Astrocyte (in vitro differentiated cells and primary cell): ENCODE data around the gene TAL1. TPM values are rescaled to one million over a fixed set of nuclear protein-coding genes. Genes with fewer than 3 reads are reported as not detected.

ENCODE experiments used
- DNase-seq: peaks from one replicate; pipeline ENCODE4 v3.0.0-alpha.2; 2010; ENCODE audit warnings: low read depth
- FAIRE-seq: peaks from 2 replicates; lab custom pipeline; 2011; peaks lifted over from hg19 to GRCh38; lab: Jason Lieb, UNC
- H2AFZ ChIP-seq: 2 replicates; pipeline ENCODE4 v1.6.0; 2012; ENCODE audit warnings: low read depth, low read length, inconsistent platforms
- H3K27ac ChIP-seq: 2 replicates; pipeline ENCODE4 v1.5.1; 2011; ENCODE audit warnings: low read depth, low read length, inconsistent platforms
- H3K27me3 ChIP-seq: 2 replicates; pipeline ENCODE4 v1.6.0; 2011; ENCODE audit warnings: low read length, inconsistent platforms; ENCODE audit not compliant: insufficient read depth
- H3K36me3 ChIP-seq: 2 replicates; pipeline ENCODE4 v1.5.1; 2011; ENCODE audit warnings: low read length, inconsistent platforms; ENCODE audit not compliant: insufficient read depth
- H3K4me1 ChIP-seq: 2 replicates; pipeline ENCODE4 v1.5.1; 2011; ENCODE audit warnings: low read length, inconsistent platforms; ENCODE audit not compliant: insufficient read depth
- H3K4me2 ChIP-seq: 2 replicates; pipeline ENCODE4 v1.6.0; 2012; ENCODE audit warnings: low read length, inconsistent platforms
- H3K4me3 ChIP-seq: 2 replicates; pipeline ENCODE4 v1.5.1; 2011; ENCODE audit warnings: low read depth, mild to moderate bottlenecking, low read length, inconsistent platforms; ENCODE audit not compliant: insufficient read depth
- H3K79me2 ChIP-seq: 2 replicates; pipeline ENCODE4 v1.6.0; 2012; ENCODE audit warnings: mild to moderate bottlenecking, low read length, inconsistent platforms; ENCODE audit not compliant: insufficient read depth
- H3K9ac ChIP-seq: 2 replicates; pipeline ENCODE4 v1.6.0; 2012; ENCODE audit warnings: mild to moderate bottlenecking, low read length, inconsistent platforms
- H3K9me3 ChIP-seq: 2 replicates; pipeline ENCODE4 v1.5.1; 2012; ENCODE audit warnings: low read depth, mild to moderate bottlenecking, low read length, inconsistent platforms; ENCODE audit not compliant: insufficient read depth
- H4K20me1 ChIP-seq: 2 replicates; pipeline ENCODE4 v1.6.0; 2012; ENCODE audit warnings: low read length, inconsistent platforms; ENCODE audit not compliant: insufficient read depth
- H3K27ac Mint-ChIP-seq: one replicate; pipeline ENCODE4 v1.8.0; 2021; ENCODE audit warnings: mild to moderate bottlenecking, mixed read lengths; ENCODE audit not compliant: unreplicated experiment
- H3K27me3 Mint-ChIP-seq: one replicate; pipeline ENCODE4 v1.8.0; 2021; ENCODE audit warnings: low read depth, mixed read lengths; ENCODE audit not compliant: unreplicated experiment
- H3K36me3 Mint-ChIP-seq: one replicate; pipeline ENCODE4 v1.8.0; 2021; ENCODE audit warnings: low read depth, mixed read lengths; ENCODE audit not compliant: unreplicated experiment
- H3K4me1 Mint-ChIP-seq: one replicate; pipeline ENCODE4 v1.8.0; 2021; ENCODE audit warnings: low read depth, mixed read lengths; ENCODE audit not compliant: unreplicated experiment
- H3K4me3 Mint-ChIP-seq: one replicate; pipeline ENCODE4 v1.8.0; 2021; ENCODE audit warnings: mild to moderate bottlenecking, moderate library complexity, mixed read lengths; ENCODE audit not compliant: unreplicated experiment
- H3K9me3 Mint-ChIP-seq: one replicate; pipeline ENCODE4 v1.8.0; 2021; ENCODE audit warnings: mild to moderate bottlenecking, mixed read lengths; ENCODE audit not compliant: unreplicated experiment
- EZH2 ChIP-seq: IDR thresholded peaks from 2 replicates; pipeline ENCODE4 v1.6.1; 2012; ENCODE audit warnings: mild to moderate bottlenecking, low read length, inconsistent platforms; ENCODE audit not compliant: insufficient read depth
- total RNA-seq: library from RNA; stranded (reverse); gene quantifications from 2 replicates; pipeline ENCODE4 v1.2.1, GENCODE V29; 2021
- TF ChIP-seq, protein P1 (sequence below): IDR thresholded peaks from 2 replicates; pipeline ENCODE4 v1.5.1; 2011; ENCODE audit warnings: low read depth, mild to moderate bottlenecking, inconsistent platforms, low read length, moderate library complexity; ENCODE audit not compliant: insufficient read depth

The TAL1 gene
- total RNA-seq, 1 donor from 2014 or later = 0.14 TPM

- no peaks in the 10 kb centered on the region for H3K9me3 ChIP-seq
- Mint-ChIP-seq H3K27ac (no peak overlapping the region), H3K9me3 (peaks cover 2% of the 10 kb centered on the region), H3K27me3 (peaks cover 43% of the 10 kb centered on the region), H3K36me3 (peaks cover 3% of the 10 kb centered on the region), H3K4me1 (peaks cover 20% of the 10 kb centered on the region), H3K4me3 (no peak overlapping the region)
- no peak overlapping the region for H2AFZ ChIP-seq
- no peaks in the 10 kb centered on the region for H4K20me1 ChIP-seq
- no peak overlapping the region for H3K4me3 ChIP-seq
- DNase-seq (no peak), FAIRE-seq (no peak)
- no peak overlapping the region for H3K4me2 ChIP-seq
- peaks cover 6% of the 10 kb centered on the region for H3K4me1 ChIP-seq
- no peaks in the 10 kb centered on the region for H3K79me2 ChIP-seq
- TF ChIP-seq, protein P1, sequence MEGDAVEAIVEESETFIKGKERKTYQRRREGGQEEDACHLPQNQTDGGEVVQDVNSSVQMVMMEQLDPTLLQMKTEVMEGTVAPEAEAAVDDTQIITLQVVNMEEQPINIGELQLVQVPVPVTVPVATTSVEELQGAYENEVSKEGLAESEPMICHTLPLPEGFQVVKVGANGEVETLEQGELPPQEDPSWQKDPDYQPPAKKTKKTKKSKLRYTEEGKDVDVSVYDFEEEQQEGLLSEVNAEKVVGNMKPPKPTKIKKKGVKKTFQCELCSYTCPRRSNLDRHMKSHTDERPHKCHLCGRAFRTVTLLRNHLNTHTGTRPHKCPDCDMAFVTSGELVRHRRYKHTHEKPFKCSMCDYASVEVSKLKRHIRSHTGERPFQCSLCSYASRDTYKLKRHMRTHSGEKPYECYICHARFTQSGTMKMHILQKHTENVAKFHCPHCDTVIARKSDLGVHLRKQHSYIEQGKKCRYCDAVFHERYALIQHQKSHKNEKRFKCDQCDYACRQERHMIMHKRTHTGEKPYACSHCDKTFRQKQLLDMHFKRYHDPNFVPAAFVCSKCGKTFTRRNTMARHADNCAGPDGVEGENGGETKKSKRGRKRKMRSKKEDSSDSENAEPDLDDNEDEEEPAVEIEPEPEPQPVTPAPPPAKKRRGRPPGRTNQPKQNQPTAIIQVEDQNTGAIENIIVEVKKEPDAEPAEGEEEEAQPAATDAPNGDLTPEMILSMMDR = no peak
- no peak for TF ChIP-seq EZH2
- no peaks in the 10 kb centered on the region for H3K27me3 ChIP-seq
- no peak overlapping the region for H3K9ac ChIP-seq
- no peaks in the 10 kb centered on the region for H3K36me3 ChIP-seq
- H3K27ac ChIP-seq = no peak overlapping the region
Observed at GRCh38 chr1:47188791-47189785, 42.9 kb downstream of the TAL1 start.

DNA sequence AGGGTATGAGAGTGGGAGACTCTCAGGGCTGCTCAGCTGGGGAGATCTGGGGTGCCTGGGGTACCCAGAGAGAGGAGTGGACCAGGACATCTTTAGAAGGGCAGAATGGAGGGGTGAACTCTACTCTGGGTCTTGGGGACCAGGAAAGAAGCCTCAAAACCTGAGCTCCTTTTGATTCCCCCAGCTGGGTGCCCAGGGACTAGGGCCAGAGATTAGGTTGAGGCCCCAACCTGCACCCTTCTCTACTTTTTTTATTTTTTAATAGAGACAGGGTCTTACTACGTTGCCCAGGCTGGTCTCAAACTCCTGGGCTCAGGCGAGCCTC, 44.1 kb downstream of the TAL1 start:
- TF ChIP-seq EZH2 = no peak
- TF ChIP-seq, protein P1 = no peak
- DNase-seq (no peak), FAIRE-seq (no peak)
- peaks cover 6% of the 10 kb centered on the region for H3K4me1 ChIP-seq
- no peak overlapping the region for H2AFZ ChIP-seq
- H3K9ac ChIP-seq = no peak overlapping the region
- no peak overlapping the region for H3K27ac ChIP-seq
- H3K4me2 ChIP-seq = no peak overlapping the region
- H3K27me3 Mint-ChIP-seq = peaks cover 45% of the 10 kb centered on the region
- no peaks in the 10 kb centered on the region for H3K79me2 ChIP-seq
- H3K4me3 ChIP-seq = no peak overlapping the region
- H3K4me3 Mint-ChIP-seq = no peak overlapping the region
- no peaks in the 10 kb centered on the region for H3K27me3 ChIP-seq
- peaks cover 2% of the 10 kb centered on the region for H3K9me3 Mint-ChIP-seq
- no peaks in the 10 kb centered on the region for H3K36me3 ChIP-seq
- H4K20me1 ChIP-seq = no peaks in the 10 kb centered on the region
- H3K27ac Mint-ChIP-seq = no peak overlapping the region
- peaks cover 3% of the 10 kb centered on the region for H3K36me3 Mint-ChIP-seq
- no peaks in the 10 kb centered on the region for H3K9me3 ChIP-seq
- H3K4me1 Mint-ChIP-seq = peaks cover 17% of the 10 kb centered on the region
